ENCODE data around the gene MYL4.
"Not testable (repeated sequence)": the region's sequence is repeated elsewhere in the genome, so short reads cannot be mapped to it uniquely, and the experiment has no call there.

The MYL4 gene

DNA sequence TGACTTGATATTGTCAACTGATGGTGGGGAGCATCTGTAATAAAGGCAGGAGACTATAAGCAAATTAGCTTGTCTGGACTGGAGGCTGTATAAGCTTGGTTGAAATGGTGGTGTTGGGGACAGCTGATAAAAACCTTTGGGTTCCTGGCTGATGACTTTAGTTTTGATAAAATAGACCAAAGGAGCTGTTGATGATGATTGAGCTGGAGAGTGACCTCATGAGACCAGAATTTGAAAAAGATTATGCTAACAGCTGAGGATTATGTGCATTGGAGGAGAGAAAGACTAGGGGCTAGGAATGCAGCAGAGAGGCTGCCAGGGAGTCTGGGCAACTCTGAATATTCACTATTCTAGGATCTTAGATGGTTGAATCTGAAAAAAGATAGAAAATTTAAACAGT lies 11.3 kb upstream of the MYL4 start:
- DNase-seq, result no peak

DNA sequence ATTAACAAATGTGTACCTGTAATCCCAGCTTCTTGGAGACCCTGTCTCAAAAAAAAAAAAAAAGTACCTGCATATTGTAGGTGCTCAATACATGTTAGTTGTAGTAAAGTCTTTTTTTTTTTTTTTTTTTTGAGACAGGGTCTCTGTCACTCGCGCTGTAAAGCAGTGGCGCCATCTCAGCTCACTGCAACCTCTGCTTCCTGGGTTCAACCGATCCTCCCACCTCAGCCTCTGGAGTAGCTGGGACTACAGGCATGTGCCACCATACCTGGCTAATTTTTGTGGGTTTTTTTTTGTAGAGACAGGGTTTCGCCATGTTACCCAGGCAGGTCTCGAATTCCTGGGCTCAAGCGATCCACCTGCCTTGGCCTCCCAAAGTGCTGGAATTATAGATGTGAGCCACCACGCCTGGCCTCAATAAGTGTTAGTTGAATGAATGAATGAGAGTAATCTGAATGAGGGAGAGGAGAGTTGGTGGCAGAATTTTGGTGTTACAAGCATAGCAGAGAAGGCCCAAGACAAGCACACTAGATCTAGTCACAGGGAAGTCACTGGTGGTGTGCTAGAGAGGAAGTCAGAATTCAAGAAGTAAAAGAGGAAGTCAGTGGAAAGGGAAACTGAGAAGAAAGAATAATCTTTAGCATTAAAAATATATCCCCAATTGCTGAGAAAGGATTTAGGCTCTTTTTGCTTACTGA lies 9.4 kb upstream of the MYL4 start:
- no peak for DNase-seq

DNA sequence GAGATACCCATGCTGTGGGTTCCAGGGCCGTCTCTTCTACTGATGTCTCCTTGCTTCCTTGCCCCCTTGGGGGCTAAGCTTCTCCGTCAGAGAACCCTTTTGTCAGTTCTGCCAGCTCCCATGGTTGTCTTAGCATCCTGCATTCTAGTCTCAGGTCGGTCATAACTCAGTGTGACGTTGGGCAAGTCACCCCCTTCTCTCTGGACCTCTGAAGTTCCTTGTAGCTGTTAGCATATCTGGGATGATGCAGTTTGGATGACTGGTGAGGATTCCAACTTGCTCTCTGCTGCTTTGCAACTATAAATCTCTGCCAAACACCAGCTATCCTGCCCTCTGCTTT lies 8.9 kb upstream of the MYL4 start:
- DNase-seq, result no peak

DNA sequence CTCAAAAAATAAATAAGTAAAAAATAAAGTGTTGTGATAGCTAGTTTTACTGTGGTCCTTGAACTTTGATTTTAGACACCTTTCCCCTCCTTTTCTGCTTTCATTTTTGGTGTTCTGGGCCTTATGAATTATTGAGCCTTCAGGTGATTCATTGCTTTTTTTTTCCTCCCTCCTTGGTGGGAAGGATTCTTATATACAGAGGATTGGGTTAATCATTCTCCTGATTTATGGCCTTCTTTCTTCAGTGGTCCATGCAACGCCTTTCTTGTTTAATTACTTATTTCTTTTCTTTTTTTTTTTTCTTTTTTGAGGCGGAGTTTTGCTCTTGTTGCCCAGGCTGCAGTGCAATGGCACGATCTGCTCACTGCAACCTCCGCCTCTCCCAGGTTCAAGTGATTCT lies 8.0 kb upstream of the MYL4 start:
- DNase-seq, result no peak

DNA sequence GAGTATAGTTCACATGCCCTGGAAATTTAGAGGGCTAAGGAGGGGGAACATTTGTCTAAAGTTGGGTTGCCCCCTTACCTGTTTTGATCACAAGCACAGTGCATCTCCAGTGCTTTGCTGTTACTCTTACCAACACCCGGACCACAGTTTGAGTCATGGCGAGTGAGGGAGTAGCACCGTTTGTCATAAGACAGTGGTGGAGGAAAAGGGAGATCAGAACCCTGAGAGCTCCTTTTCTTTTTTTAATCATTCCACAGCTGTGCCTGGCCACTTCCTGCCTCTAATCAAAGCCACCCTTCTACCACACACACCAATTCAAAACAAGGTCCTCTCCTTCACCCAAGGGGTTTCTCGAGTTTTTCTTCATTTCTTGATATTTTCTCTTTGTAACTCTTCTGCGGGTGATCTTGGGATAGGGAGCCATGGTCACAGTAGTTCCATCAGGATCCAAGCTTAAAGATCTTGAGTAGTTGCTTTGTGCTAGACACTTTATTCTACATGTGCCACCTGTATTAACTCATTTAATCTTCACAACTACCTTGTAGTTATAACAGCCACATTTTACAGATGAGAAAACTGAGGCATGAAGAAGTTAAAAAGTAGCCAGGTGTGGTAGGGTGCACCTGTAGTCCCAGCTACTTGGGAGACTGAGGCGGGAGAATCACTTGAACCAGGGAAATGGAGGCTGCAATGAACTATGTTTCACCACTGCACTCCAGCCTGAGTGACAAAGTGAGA lies 5.0 kb upstream of the MYL4 start:
- peak; percentile 85 for DNase-seq

DNA sequence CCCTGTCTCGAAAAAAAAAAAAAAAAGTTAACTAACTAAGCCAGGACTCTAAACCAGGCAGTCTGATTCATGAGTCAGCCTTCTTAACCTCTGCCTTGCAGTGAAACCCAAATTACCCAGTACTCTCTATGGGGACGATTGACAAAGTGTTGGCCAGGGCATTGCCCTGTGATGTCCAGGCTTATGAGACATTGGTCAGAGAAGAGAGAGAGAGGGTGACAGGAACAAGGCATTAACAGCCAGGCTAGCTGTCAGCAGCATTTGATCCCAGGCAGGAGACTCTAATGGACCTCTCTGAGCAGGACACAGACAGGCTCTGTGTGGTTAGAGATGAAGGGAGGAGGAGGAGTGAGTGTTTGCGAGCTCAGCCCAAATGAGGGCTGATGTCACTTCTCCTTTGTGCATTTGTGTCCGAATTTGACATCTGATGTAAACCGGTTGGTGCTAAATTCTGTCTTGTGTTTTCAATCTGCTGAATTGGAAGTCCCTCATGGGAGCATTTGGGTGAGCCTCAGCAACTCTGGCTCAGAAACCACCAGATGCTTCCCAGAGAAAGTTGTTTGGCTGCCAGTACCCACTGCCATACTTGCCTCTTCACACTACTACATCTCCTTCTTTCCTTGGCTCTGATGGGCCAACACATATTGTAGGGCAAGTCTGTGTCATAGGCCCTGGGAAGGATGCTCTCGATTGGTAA lies 4.3 kb upstream of the MYL4 start:
- DNase-seq, result peak; percentile 63

DNA sequence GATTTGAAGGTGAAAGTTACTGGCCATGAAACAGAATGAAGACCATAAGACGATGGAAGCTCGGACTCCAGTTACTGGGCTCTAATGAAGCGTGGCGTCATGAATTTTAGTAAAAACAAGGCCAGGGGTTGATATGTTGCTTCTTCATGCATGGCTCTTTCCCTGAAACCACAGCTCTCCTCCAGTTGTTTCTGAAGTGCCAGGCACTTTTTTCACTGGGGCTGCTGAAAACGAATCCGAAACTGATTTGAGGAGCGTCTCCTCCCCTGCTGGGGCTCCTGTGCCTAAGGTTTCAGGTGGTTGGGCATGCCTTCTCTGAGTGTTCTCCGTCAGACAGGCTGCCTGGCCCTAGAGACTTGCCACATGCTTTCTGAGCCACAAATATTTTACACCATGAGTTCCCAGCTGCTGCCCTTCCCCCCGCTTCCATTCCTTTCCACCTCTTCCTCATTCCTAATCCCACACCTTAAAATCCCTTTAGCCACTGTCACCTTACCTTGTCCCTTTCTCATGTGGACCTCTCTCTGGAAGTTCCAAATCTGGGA lies 3.7 kb upstream of the MYL4 start:
- peak; percentile 87 for DNase-seq

DNA sequence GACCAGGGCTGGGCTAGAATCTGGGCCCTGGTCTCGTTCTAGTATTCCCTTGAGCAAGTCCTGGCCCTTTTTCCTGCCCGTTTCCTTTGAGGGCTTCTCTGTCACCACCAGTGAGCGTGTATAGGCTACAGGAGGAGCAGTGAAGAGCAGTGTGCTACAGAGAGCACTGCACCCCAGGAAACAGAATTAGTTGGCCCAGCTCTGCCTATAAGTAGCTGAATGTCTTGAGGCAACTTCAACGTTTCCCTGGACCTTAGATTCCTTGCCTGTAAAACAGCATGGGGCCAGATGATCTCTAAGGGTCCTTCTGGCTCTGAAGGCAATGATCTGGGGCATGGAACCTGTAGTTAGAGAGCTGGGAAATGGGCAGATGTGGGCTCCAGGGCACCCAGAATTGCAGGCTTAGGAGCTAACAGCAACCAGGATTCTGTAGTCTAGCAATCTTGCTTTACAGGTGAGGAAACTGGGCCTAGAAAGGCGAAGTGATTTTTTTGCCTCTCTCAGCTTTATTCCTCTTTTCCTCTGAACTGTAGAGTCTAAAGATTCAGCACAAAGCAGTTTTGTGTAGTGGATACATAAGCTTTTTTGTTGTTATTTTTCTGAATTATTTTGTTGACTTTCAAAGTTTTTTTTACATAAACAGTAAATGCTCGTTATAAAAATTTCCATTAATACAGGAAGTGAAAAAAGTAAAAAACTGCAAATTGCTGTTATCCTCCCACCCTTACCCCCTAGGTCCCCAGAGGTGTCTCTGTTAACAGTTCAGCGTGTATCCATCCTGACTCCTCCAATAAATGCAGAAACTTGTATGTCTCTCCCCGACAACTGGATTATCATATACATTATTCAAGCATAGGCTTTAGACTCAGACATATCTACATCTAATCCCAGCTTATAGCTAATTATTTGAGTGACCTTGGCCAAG lies 1.7 kb upstream of the MYL4 start:
- DNase-seq, result no peak

DNA sequence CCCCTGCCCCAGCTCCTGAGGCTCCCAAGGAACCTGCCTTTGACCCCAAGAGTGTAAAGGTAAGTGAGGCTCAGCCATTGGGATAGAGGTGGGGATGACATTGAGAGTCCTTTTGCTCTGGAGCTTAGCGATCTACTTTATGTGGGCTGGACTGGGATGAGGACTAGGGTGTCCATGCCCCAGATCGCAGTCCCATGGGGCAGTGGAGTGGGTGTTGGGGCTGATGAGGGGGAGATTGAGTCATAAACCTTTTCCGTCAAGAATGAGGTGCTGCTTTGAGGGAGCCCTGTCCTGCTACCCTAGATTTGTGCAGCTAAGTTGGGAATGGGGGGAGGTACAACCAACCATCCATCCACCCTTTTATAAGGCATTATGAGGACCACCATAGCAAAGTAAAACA lies 351 bp downstream of the MYL4 start:
- no peak for DNase-seq

DNA sequence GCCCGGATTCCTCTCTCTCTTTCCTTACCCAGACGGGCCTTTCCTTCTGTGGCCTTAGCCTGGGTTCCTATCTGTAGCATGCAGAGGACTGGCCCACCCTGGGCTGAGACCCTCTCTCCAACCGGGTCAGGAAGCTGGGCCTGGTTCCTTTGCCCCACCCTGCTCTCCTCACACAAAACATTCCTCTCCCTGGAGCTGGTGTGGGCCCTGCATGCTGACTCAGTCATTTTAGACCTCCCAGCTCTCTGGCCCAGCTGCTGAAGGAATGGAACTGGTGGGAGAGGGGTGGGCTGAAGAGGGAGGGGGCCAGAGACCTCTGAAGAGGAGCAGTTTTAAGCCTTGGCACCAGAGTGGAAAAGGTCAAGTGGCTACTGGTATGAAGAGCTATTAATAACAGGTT lies 957 bp downstream of the MYL4 start:
- no peak for DNase-seq

DNA sequence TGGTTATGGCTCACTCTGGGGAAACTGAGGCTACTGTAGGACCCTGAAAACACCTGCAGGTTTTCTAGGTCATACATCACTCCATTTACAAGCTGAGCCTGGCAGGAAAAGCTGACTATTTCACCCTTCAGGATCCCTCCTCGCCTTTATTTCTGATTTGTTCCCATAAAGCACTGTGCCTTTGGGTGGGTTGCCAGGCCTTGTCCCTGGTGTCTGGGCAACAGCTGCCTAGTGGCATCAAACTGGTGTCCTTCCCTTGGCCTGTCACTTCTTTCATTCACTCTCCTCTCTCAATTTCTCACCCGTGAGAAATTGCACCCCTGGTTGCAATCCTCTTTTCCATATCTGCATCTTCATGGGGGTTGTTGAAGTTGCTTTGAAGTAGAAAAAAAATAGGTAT lies 1.6 kb downstream of the MYL4 start:
- no peak for DNase-seq

DNA sequence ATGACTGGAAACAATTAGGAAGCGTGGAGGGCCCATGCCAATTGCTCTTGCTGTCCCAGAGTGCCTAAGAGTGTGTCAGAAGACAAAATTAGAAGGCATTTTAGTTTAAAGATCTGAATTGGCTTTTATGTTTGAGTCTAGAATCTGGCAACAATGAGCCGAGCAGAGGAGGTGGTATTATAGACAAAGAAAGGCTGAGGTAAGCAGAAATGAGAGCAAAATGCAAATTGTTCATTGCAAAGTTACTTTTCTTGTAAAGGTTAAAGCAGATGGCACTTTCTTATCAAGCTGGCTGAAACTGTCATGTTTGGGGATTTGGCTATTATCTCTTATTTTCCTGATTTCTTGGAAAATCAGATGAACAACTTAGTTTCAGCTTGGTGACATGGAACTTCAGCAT lies 3.3 kb downstream of the MYL4 start:
- DNase-seq, result no peak

DNA sequence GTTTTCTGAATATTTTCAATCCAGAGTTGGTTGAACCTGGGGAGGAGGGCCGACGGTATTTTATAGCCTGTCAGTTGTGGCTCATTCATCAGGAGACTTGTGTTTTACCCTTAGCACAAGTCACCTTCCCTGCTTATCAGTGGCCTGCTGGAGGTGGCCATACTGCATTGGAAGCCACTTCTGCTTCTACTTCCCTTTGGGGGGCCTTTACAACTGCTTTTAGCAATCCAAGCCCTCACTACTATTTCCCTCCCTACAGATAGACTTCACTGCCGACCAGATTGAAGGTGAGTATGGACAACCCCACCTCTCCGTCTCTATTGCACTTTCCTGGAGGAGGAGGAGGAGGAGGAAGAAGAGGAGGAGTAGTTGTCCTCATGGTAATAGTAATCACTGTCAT lies 4.4 kb downstream of the MYL4 start:
- DNase-seq, result no peak

DNA sequence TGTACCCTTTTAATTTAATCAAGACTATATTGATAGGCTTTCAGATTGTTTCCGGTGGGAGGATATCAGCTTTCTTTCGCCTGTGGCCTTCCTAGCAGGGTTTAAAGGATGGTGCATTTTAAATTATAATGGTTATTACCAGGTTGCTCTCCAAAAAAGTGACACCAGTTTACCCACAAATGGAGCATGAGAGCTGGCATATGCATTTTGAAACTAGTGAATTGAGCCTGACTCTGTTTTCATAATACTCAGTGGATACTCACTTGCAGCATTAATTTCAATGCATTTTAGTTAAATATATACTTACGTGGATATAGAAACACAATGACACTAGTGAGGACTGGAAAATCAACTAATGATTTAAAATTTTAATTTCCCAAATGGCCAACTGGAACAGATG lies 5.8 kb downstream of the MYL4 start:
- DNase-seq, result peak; percentile 46

DNA sequence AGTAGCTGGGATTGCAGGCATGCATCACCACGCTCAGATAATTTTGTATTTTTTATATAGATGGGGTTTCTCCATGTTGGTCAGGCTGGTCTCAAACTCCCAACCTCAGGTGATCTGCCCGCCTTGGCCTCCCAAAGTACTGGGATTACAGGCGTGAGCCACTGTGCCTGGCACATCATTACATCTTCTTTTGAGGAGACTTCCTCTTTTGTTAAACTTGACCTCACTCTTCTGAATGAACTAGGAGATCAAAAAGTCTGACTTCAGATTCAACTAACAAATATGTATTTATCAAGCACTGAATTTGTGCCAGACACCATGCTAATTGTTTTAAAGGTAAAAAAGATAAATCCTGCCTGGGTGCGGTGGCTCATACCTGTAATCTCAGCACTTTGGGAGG lies 7.7 kb downstream of the MYL4 start:
- DNase-seq, result not testable (repeated sequence)

DNA sequence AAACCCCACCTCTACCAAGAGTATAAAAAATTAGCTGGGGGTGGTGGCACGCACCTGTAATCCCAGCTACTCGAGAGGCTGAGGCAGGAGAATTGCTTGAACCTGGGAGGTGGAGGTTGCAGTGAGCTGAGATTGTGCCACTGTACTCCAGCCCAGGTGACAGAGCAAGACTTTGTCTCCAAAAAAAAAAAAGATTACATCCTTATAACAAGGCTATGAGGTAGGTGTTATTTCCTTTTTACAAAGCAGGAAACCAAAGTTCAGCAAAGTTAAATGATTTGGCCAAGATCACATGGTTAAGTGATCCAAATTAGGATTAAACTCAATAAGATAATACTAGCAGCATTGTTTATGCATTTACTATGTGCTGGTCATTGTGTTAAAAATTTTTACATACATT lies 8.1 kb downstream of the MYL4 start:
- peak; percentile 52 for DNase-seq

DNA sequence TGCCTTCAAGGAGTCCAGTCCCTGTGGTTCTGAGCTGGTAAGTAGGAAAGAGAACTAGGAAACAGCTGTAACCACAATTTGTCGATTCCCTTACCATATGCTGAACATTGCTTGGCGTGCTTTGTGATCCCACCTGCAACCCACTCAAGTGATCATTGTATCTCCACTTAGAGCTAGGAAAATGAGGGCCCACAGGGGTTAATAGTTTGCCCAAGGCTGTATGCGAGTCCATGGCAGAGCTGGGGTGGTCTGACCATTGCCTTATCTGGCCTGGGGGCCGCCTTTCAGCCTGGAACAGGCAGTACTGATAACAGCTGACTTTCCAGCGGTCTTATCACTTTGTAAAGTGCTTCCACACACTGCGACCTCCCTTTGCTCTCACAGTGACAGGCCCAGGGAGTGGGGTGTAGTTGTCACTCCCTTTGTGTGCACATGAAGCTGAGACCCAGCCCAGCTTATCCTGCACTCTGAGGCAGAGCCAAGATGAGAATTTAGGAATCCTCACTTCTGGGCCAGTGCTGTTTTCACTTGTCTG lies 9.8 kb downstream of the MYL4 start:
- DNase-seq, result no peak

DNA sequence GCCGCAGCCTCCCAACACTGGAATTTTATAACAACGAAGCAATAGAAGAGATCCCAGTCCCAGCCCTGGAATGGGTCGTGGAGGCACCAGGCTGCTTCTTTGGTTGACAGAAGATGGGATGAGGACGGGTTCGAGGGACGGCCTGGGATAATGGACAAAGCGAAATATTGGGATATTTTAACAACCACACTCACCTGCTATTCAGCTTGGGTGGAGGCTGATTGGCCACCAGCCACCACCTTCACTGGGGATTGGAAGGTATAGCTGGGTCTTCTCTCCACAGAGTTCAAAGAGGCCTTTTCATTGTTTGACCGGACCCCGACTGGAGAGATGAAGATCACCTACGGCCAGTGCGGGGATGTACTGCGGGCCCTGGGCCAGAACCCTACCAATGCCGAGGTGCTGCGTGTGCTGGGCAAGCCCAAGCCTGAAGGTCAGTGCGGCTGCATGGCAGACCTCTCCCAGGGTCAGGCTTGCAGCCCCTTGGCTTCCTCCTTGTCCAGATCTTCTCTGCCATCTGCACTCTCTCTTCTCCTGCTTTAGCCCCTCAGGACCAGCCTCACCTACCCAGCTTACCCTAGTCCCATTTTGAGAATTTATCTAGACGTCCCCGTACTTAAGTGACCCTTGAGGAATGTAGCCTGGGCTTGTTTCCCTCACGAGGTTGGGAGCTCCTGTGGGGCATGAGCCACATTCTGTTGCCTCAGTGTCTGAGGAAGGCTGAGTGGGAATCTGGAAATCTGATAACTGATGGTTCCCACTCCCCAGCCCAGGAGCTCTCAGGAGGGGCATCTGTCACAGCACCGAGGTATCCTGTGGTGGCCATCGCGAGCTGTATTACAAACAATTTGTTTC lies 10.7 kb downstream of the MYL4 start:
- no peak for DNase-seq

DNA sequence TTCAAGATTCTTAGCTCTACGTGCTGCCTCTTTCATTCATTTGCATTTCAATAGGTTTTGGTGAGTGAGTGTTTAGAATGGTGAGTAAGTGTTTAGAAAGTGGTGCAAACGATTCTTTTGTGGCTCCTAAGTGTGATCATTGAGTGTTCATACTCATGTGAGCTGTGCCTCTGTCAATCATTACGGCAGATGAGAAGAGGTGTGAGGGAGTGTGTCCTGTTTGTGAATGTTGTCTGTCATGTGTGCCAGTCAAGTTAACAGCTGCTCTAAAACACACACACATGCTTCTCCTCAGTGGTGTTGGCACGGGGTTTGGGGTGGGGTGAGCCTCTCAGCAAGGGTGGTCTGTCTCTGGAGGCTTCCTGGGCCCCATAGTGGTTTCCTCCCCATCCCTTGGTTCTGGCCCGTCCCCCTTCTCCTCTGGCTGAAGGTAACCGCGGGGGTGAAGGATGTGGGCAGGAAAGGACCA lies 11.4 kb downstream of the MYL4 start:
- peak; percentile 35 for DNase-seq

DNA sequence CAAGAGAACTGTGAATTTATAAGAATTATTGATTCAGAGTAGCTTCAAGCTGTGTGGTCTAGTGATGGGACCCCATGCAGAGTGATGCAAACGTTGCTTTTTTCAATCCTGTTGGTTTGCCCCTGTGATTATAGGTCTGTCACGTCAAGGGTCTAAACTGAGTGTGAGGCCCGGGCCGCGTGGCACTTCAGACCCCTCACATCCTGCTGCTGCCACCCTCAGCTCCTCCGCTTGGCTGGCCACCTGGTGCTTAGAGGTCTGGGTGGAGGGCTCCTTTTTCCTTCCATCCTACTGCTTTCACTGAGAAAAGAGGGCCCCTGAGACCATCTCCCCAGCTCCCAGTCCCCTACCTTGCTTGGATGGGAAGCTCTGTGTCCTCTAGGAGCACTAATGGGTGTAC lies 12.0 kb downstream of the MYL4 start:
- no peak for DNase-seq

DNA sequence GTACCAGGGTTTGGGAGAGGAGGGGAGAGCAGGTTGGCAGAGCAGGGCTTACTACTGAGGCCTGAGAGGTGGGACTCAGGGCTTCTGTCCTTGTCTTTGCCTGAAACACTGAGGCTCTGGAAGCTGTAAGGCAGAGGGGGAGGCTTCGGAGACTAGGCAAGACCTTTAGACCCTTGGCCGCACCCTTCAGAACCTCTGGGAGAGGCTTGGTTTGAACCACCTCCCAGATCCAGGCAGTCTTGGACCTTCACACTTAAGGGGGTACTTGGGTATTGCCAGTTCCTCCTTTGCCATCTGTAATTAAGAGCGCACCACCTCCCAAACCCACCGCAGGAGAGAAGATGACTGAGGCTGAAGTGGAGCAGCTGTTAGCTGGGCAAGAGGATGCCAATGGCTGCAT lies 12.9 kb downstream of the MYL4 start:
- DNase-seq, result no peak

DNA sequence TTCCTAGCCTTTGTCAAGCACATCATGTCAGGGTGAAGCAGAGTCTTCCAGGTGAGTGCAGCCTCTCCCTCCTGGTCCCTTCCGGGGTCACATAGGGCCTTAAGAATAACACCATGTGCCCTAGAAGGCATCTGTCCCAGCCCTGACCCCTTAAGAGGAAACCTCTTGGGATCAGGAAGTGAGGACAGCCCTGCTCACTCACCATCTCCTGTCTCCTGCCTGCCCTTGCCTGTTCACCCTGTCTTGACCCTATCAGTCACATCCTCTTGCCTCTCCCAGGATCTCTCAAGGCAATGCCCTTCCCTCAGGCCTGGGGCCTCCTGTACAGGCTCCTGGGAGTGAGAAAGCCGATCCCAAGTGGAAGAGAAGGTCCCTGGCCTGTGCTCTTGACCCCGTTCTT lies 13.9 kb downstream of the MYL4 start:
- DNase-seq, result no peak
